ENCODE results near the gene IL1A. TPM values are rescaled to one million over a fixed set of nuclear protein-coding genes. Genes with fewer than 3 reads are reported as not detected.

IL1A gene
- total RNA-seq, 1 donor from 2014 or later = 4.4 TPM

DNA sequence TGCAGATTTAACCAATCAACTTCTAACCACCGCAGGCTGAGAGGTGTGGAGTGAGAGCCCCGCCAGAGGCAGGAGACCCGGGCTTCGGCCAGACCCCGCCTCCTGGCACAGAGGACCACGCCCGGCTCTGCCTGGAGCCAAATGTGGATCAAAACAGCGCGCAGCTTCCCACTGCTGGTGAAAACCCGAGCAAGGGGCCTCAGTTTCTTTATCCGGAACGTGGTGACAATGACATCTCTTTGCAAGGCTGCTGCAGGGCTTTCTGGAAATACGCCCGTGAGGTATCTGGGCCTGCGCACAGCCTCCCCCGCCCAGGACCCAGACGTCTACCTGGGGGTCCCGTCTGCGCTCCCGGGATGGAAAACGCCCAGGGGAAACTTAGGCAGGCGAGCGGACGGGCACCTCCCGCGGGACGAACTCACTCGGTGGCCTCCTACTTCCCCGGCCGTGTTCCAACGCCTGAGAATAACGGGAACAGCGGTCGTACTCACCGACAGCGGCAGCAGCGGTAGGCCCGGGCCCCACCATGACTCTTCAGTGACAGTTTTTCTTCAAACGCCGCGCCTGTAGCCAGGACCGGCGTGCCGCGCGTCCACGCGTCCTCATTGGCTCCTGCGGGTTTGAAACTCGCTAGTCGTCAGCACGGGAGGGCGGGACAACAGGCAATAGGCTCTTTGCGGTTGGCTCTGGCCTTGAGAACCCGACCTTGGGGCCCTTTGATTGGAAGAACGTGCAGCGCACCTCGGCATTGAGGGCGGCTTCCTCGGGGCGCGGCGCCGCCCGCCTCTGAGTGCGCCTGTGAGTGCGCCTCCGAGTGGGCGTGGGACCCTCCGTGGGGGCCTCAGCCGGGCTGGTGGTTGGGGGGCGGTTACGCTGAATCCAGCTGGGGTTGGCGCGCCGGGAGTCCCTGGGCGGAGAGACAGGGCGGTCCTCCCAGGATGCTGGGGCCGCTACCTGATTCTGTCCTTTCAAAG is 19.9 kb downstream of the IL1A start, which contains the start of gene CKAP2L:
TSS of gene CKAP2L (minus strand) at position 539 of the 974 bp plus-strand sequence. CDS start at position 528, 11 bp downstream.
- TF ChIP-seq, protein P1, sequence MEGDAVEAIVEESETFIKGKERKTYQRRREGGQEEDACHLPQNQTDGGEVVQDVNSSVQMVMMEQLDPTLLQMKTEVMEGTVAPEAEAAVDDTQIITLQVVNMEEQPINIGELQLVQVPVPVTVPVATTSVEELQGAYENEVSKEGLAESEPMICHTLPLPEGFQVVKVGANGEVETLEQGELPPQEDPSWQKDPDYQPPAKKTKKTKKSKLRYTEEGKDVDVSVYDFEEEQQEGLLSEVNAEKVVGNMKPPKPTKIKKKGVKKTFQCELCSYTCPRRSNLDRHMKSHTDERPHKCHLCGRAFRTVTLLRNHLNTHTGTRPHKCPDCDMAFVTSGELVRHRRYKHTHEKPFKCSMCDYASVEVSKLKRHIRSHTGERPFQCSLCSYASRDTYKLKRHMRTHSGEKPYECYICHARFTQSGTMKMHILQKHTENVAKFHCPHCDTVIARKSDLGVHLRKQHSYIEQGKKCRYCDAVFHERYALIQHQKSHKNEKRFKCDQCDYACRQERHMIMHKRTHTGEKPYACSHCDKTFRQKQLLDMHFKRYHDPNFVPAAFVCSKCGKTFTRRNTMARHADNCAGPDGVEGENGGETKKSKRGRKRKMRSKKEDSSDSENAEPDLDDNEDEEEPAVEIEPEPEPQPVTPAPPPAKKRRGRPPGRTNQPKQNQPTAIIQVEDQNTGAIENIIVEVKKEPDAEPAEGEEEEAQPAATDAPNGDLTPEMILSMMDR (IDR thresholded peaks at IDR 0.05; ENCODE audit: unreplicated experiment) = no peak
- H3K36me3 Mint-ChIP-seq = no peaks in the 10 kb centered on the region
- peak; percentile 90 to 93 for DNase-seq (ENCODE audit: low spot score in 2 of 2, unreplicated experiment in 2 of 2)

DNA sequence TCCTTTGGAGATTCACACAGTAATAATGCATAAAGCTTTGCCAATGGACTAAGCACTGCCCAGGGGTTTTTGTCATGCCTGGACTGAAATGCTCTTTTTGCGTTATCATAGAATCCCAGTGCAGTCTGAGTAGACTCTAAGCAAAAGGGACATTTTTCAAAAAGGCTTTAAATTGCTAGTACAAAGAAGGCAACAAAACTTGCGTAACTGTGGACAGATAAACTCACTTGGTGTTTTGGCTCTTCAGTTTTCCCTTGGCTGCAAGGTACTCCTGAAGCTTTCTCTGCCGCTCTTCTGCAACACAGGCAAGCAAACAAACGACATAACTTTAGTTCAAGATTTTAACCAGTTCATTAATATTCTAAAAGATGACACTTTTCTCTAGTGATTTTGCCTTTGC is 22.0 kb downstream of the IL1A start:
- Mint-ChIP-seq H3K9me3 (no peaks in the 10 kb centered on the region), H3K4me1 (peaks cover 16% of the 10 kb centered on the region), H3K27me3 (ENCODE audit: low read depth) (no peaks in the 10 kb centered on the region), H3K27ac (no peak overlapping the region), H3K36me3 (peaks cover 2% of the 10 kb centered on the region), H3K4me3 (no peak overlapping the region)
- TF ChIP-seq, protein P1 (IDR thresholded peaks at IDR 0.05; ENCODE audit: unreplicated experiment) = no peak
- DNase-seq (ENCODE audit: low spot score in 2 of 2, unreplicated experiment in 2 of 2) = no peak

More for the DNA sequence above, 19.9 kb downstream of the IL1A start, which contains the start of gene CKAP2L:
- H3K4me1 Mint-ChIP-seq = peaks cover 16% of the 10 kb centered on the region
- no peaks in the 10 kb centered on the region for H3K27me3 Mint-ChIP-seq (ENCODE audit: low read depth)
- H3K4me3 Mint-ChIP-seq = peak within 1 kb of the TSS; percentile 97
- no peaks in the 10 kb centered on the region for H3K9me3 Mint-ChIP-seq
- H3K27ac Mint-ChIP-seq = peak within 1 kb of the TSS; percentile 95

DNA sequence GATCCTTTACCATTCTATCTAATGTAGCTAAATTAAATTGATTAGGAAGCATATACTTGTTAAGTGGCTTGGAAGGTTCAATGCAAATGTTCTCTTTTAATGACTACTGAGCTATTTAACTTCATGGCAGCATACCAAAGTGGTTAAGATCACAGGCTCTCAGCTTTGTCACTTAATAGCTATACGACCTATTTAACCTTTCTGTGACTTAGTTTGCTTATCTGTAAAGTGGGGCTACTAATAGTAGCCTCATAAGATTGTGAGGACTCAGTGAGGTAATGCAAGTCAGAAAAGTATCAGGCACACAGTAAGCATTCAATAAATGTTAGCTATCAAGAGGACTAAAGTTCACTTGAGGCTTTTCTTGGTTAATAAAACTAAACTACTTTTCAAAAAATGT is 24.1 kb downstream of the IL1A start:
- DNase-seq (ENCODE audit: low spot score in 2 of 2, unreplicated experiment in 2 of 2) = no peak
- Mint-ChIP-seq H3K9me3 (no peaks in the 10 kb centered on the region), H3K36me3 (peaks cover 6% of the 10 kb centered on the region), H3K27me3 (ENCODE audit: low read depth) (no peaks in the 10 kb centered on the region), H3K4me3 (no peak overlapping the region), H3K4me1 (peaks cover 14% of the 10 kb centered on the region), H3K27ac (no peak overlapping the region)
- TF ChIP-seq, protein P1 (IDR thresholded peaks at IDR 0.05; ENCODE audit: unreplicated experiment) = no peak

DNA sequence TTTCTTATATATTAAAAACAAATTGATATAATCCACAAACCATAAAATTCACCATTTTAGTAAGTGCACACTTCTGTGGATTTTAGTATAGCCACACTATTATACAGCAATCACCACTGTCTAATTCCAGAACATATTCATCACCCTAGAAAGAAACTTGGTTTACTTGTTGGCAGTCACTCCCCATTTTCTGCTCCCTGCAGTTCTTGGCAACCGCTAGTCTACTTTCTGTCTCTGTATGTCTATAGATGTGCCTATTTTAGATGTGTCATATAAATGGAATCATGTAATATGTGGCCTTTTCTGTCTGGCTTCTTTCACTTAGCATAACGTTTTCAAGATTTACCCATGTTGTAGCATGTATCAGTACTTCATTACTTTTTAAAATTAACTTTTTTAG is 25.6 kb downstream of the IL1A start:
- Mint-ChIP-seq H3K4me1 (peaks cover 7% of the 10 kb centered on the region), H3K4me3 (no peak overlapping the region), H3K9me3 (no peaks in the 10 kb centered on the region), H3K36me3 (peaks cover 18% of the 10 kb centered on the region), H3K27ac (no peak overlapping the region), H3K27me3 (ENCODE audit: low read depth) (no peaks in the 10 kb centered on the region)
- no peak for DNase-seq (ENCODE audit: low spot score in 2 of 2, unreplicated experiment in 2 of 2)
- TF ChIP-seq, protein P1 (IDR thresholded peaks at IDR 0.05; ENCODE audit: unreplicated experiment) = no peak

DNA sequence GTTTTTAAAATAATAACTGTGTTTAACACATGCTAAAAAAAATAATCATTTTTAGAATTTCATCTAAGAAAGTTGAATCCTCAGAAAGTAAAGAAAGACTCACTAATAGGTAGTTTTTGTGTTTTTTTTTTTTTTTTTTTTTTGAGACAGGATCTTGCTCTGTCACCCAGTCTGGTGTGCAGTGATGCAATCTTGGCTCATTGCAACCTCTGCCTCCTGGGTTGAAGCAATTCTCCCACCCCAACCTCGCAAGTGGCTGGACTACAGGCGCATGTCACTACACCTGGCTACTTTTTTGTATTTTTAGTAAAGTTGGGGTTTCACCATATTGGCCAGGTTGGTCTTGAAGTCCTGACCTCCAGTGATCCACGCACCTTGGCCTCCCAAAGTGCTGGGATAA is 27.0 kb downstream of the IL1A start:
- Mint-ChIP-seq H3K9me3 (no peaks in the 10 kb centered on the region), H3K27ac (no peak overlapping the region), H3K4me1 (no peaks in the 10 kb centered on the region), H3K36me3 (peaks cover 19% of the 10 kb centered on the region), H3K27me3 (ENCODE audit: low read depth) (no peaks in the 10 kb centered on the region), H3K4me3 (no peak overlapping the region)
- no peak for DNase-seq (ENCODE audit: low spot score in 2 of 2, unreplicated experiment in 2 of 2)
- TF ChIP-seq, protein P1 (IDR thresholded peaks at IDR 0.05; ENCODE audit: unreplicated experiment) = no peak
